Neural cell (in vitro differentiated cells): ENCODE results near the gene PIP5K1B. TPM values are rescaled to one million over a fixed set of nuclear protein-coding genes. Genes with fewer than 3 reads are reported as not detected.

Source experiments
- H2AFZ ChIP-seq: fragments of 200-600, 300-800 bp; sonication (generic), shearing (Covaris generic); 2 replicates; pipeline ENCODE4 v1.6.0; 2014; ENCODE audit warnings: low read depth, mild to moderate bottlenecking, antibody characterized with exemption, low read length, moderate library complexity
- H3F3A ChIP-seq: fragments of 200-600 bp; shearing (Covaris generic); 2 replicates; pipeline ENCODE4 v1.6.1; 2016; ENCODE audit warnings: mild to moderate bottlenecking, moderate library complexity, mixed read lengths, antibody characterized with exemption, low read length; ENCODE audit not compliant: insufficient read depth, poor library complexity, severe bottlenecking
- H3K27ac ChIP-seq: fragments of 200-600, 300-800 bp; sonication (generic), shearing (Covaris generic); 2 replicates; pipeline ENCODE4 v1.5.1; 2014; ENCODE audit warnings: mild to moderate bottlenecking, low read length, moderate library complexity
- H3K27me3 ChIP-seq: fragments of 300-800, 200-600 bp; sonication (generic), shearing (Covaris generic); 2 replicates; pipeline ENCODE4 v1.6.0; 2014; ENCODE audit warnings: mild to moderate bottlenecking, low read depth, low read length, moderate library complexity; ENCODE audit not compliant: insufficient read depth
- H3K36me3 ChIP-seq: fragments of 300-800, 200-600 bp; sonication (generic), shearing (Covaris generic); 2 replicates; pipeline ENCODE4 v1.5.1; 2014; ENCODE audit warnings: mild to moderate bottlenecking, antibody characterized with exemption, low read length, moderate library complexity; ENCODE audit not compliant: insufficient read depth
- H3K4me2 ChIP-seq: fragments of 300-800, 200-600 bp; sonication (generic), shearing (Covaris generic); 2 replicates; pipeline ENCODE4 v1.6.0; 2014; ENCODE audit warnings: mild to moderate bottlenecking, low read length
- H3K4me3 ChIP-seq: fragments of 300-800, 200-600 bp; sonication (generic), shearing (Covaris generic); 2 replicates; pipeline ENCODE4 v1.5.1; 2014; ENCODE audit warnings: mild to moderate bottlenecking, low read length, moderate library complexity
- H3K79me2 ChIP-seq: fragments of 200-600 bp; shearing (Covaris generic); replicated peaks from 2 replicates; pipeline ENCODE4 v1.6.0; 2014; ENCODE audit warnings: mild to moderate bottlenecking, low read length, moderate library complexity; ENCODE audit not compliant: insufficient read depth
- H3K9ac ChIP-seq: fragments of 300-800, 200-600 bp; sonication (generic), shearing (Covaris generic); 2 replicates; pipeline ENCODE4 v1.6.1; 2016; ENCODE audit warnings: mild to moderate bottlenecking, low read length, mixed read lengths
- H3K9me2 ChIP-seq: fragments of 200-600 bp; shearing (Covaris generic); 2 replicates; pipeline ENCODE4 v1.6.1; 2016; ENCODE audit warnings: mild to moderate bottlenecking, low read length, mixed read lengths; ENCODE audit not compliant: insufficient read depth
- H3K9me3 ChIP-seq: fragments of 200-600, 300-800 bp; sonication (generic), shearing (Covaris generic); 2 replicates; pipeline ENCODE4 v1.6.1; 2016; ENCODE audit warnings: mild to moderate bottlenecking, mixed run types, low read length, moderate library complexity, mixed read lengths
- H4K20me1 ChIP-seq: fragments of 200-600 bp; shearing (Covaris generic); 2 replicates; pipeline ENCODE4 v1.6.1; 2016; ENCODE audit warnings: mild to moderate bottlenecking, mixed run types; ENCODE audit not compliant: insufficient read depth
- EZH2 ChIP-seq: fragments of 200-600, 300-800 bp; shearing (Covaris generic), sonication (generic); IDR thresholded peaks from 2 replicates; pipeline ENCODE4 v1.6.1; 2014; ENCODE audit warnings: antibody characterized with exemption, low read length, borderline replicate concordance, mild to moderate bottlenecking; ENCODE audit not compliant: insufficient read depth, poor library complexity, severe bottlenecking
- MXI1 ChIP-seq: fragments of 450-650 bp; conservative IDR thresholded peaks from 2 replicates; pipeline ENCODE4 v1.6.1; 2014; ENCODE audit warnings: antibody characterized with exemption, mild to moderate bottlenecking; ENCODE audit not compliant: poor library complexity, severe bottlenecking
- POLR2AphosphoS5 ChIP-seq: IDR thresholded peaks from 2 replicates; pipeline ENCODE4 v1.6.1; 2012
- RAD21 ChIP-seq: fragments of 450-650 bp; conservative IDR thresholded peaks from 2 replicates; pipeline ENCODE4 v1.6.1; 2014; ENCODE audit warnings: antibody characterized with exemption, mild to moderate bottlenecking, moderate library complexity
- REST ChIP-seq: IDR thresholded peaks from 2 replicates; pipeline ENCODE4 v1.6.1; 2012; ENCODE audit warnings: borderline replicate concordance
- SMC3 ChIP-seq: fragments of 450-650 bp; conservative IDR thresholded peaks from 2 replicates; pipeline ENCODE4 v1.6.1; 2014; ENCODE audit warnings: antibody characterized with exemption, mild to moderate bottlenecking, moderate library complexity; ENCODE audit not compliant: poor library complexity
- TAF1 ChIP-seq: IDR thresholded peaks from 2 replicates; pipeline ENCODE4 v1.6.1; 2012; ENCODE audit warnings: low read depth
- polyA plus RNA-seq: library from polyadenylated mRNA; depleted of rRNA; stranded (reverse); fragments of >200 nt; gene quantifications from 2 replicates; pipeline ENCODE4 v1.2.3, GENCODE V29; 2014
- TF ChIP-seq, protein P1 (sequence below): fragments of 450-650 bp; IDR thresholded peaks from 2 replicates; pipeline ENCODE4 v1.5.1; 2014; ENCODE audit warnings: antibody characterized with exemption, mild to moderate bottlenecking, moderate library complexity; ENCODE audit not compliant: poor library complexity, severe bottlenecking

The PIP5K1B gene
- polyA plus RNA-seq, 1 donor from 2014 or later: 1.5 TPM

GRCh38 chr9:68678430-68678829, 26.6 kb upstream of the PIP5K1B start:
- H2AFZ ChIP-seq: no peak overlapping the region
- H3K36me3 ChIP-seq: no peaks in the 10 kb centered on the region
- no peaks in the 10 kb centered on the region for H3K79me2 ChIP-seq
- no peak overlapping the region for H3K4me3 ChIP-seq
- no peaks in the 10 kb centered on the region for H4K20me1 ChIP-seq
- H3K4me2 ChIP-seq: no peak overlapping the region
- no peaks in the 10 kb centered on the region for H3K9me2 ChIP-seq
- TF ChIP-seq, protein P1, sequence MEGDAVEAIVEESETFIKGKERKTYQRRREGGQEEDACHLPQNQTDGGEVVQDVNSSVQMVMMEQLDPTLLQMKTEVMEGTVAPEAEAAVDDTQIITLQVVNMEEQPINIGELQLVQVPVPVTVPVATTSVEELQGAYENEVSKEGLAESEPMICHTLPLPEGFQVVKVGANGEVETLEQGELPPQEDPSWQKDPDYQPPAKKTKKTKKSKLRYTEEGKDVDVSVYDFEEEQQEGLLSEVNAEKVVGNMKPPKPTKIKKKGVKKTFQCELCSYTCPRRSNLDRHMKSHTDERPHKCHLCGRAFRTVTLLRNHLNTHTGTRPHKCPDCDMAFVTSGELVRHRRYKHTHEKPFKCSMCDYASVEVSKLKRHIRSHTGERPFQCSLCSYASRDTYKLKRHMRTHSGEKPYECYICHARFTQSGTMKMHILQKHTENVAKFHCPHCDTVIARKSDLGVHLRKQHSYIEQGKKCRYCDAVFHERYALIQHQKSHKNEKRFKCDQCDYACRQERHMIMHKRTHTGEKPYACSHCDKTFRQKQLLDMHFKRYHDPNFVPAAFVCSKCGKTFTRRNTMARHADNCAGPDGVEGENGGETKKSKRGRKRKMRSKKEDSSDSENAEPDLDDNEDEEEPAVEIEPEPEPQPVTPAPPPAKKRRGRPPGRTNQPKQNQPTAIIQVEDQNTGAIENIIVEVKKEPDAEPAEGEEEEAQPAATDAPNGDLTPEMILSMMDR: peak; percentile 64
- TF ChIP-seq SMC3 (no peak), RAD21 (peak; percentile 16)
- H3K9me3 ChIP-seq: no peaks in the 10 kb centered on the region
- no peak overlapping the region for H3K9ac ChIP-seq
- H3K27me3 ChIP-seq: no peaks in the 10 kb centered on the region
- no peaks in the 10 kb centered on the region for H3F3A ChIP-seq
- no peak overlapping the region for H3K27ac ChIP-seq

- Histone ChIP-seq H3K4me2 (no peak overlapping the region), H2AFZ (no peak overlapping the region), H3K9me3 (no peaks in the 10 kb centered on the region), H3K4me3 (no peak overlapping the region), H3K9me2 (no peaks in the 10 kb centered on the region), H3F3A (no peaks in the 10 kb centered on the region), H3K27me3 (no peaks in the 10 kb centered on the region), H4K20me1 (no peaks in the 10 kb centered on the region), H3K79me2 (no peaks in the 10 kb centered on the region), H3K27ac (no peak overlapping the region), H3K9ac (no peak overlapping the region), H3K36me3 (no peaks in the 10 kb centered on the region)
- TF ChIP-seq SMC3 (no peak), REST (no peak), MXI1 (no peak), TAF1 (no peak), EZH2 (no peak), RAD21 (no peak), POLR2AphosphoS5 (no peak)
- TF ChIP-seq, protein P1: no peak
Observed at GRCh38 chr9:68683433-68683832, 21.6 kb upstream of the PIP5K1B start.
